Right lobe of liver (tissue), 4 donors: ENCODE measurements around the gene PTPRD.

ENCODE experiments used
- POLR2A ChIP-seq: fragments of 450-650 bp; IDR thresholded peaks from one replicate; pipeline ENCODE4 v1.6.1; 2017; ENCODE audit warnings: antibody characterized with exemption, mild to moderate bottlenecking
- TF ChIP-seq, protein P1 (sequence below), 4 donors: fragments of 200-600 bp in 3 of 4; fragments of 450-650 bp in 1 of 4; IDR thresholded peaks; one replicate each; pipeline versions ENCODE4 v1.5.1 to v1.8.0; 2016 to 2022; ENCODE audit warnings: antibody characterized with exemption in 4 of 4, mild to moderate bottlenecking in 2 of 4
- donor health status: DM: no; HTN: no; CAD: no.
- donor health status: DM: no; HTN: no; CAD: no.
- donor health status: DM: no; HTN: yes; CAD: no.

DNA sequence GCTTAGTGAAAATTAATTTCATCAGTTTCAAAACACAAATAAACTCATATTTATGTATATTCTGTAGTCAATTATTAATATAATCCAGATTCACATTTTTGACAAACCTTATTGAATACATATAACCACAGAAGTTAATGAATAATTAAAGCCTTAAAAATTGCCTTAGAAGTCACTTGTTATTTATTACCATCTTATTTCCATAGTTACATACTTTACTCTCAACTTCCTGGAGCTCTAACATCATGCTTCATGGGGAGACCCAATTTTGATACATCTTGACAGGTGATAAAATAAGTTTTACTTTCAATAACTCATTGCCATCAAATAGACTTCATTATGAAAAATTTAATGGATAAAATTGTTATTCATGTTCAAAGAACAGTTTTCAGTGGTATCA is 1038.7 kb downstream of the PTPRD start:
- TF ChIP-seq, protein P1, sequence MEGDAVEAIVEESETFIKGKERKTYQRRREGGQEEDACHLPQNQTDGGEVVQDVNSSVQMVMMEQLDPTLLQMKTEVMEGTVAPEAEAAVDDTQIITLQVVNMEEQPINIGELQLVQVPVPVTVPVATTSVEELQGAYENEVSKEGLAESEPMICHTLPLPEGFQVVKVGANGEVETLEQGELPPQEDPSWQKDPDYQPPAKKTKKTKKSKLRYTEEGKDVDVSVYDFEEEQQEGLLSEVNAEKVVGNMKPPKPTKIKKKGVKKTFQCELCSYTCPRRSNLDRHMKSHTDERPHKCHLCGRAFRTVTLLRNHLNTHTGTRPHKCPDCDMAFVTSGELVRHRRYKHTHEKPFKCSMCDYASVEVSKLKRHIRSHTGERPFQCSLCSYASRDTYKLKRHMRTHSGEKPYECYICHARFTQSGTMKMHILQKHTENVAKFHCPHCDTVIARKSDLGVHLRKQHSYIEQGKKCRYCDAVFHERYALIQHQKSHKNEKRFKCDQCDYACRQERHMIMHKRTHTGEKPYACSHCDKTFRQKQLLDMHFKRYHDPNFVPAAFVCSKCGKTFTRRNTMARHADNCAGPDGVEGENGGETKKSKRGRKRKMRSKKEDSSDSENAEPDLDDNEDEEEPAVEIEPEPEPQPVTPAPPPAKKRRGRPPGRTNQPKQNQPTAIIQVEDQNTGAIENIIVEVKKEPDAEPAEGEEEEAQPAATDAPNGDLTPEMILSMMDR (IDR thresholded peaks at IDR 0.05), result no peak
- TF ChIP-seq POLR2A, result no peak
